GM18511 (cell line): ENCODE data around the gene TECR.
A peak's percentile ranks its signal among the peaks of the same experiment; 100 is the strongest.
"Not testable (repeated sequence)": the region's sequence is repeated elsewhere in the genome, so short reads cannot be mapped to it uniquely, and the experiment has no call there.

Experiments
- ATAC-seq: cut with Tn5 transposase; IDR thresholded peaks from one replicate; pipeline ENCODE4 v1.9.1; 2021; ENCODE audit warnings: mild to moderate bottlenecking, moderate library complexity; ENCODE audit not compliant: unreplicated experiment

The TECR gene

GRCh38 chr19:14580623-14581237, 51.3 kb downstream of the TECR start:
- ATAC-seq, result no peak

GRCh38 chr19:14582894-14583340, 53.5 kb downstream of the TECR start, which contains the start of gene CLEC17A:
CLEC17A (plus strand) TSS chr19:14583084; CDS start chr19:14583161, 77 bp downstream.
- no peak for ATAC-seq

GRCh38 chr19:14584372-14584771, 55.0 kb downstream of the TECR start:
- not testable (repeated sequence) for ATAC-seq

GRCh38 chr19:14585187-14585586, 55.8 kb downstream of the TECR start:
- peak; percentile 82 for ATAC-seq

GRCh38 chr19:14589433-14589832, 60.0 kb downstream of the TECR start:
- not testable (repeated sequence) for ATAC-seq

GRCh38 chr19:14595558-14595957, 66.2 kb downstream of the TECR start:
- no peak for ATAC-seq

GRCh38 chr19:14599548-14600147, 70.3 kb downstream of the TECR start:
- no peak for ATAC-seq

GRCh38 chr19:14603990-14604387, 74.6 kb downstream of the TECR start:
- ATAC-seq, result peak; percentile 68

GRCh38 chr19:14606627-14607026, 77.2 kb downstream of the TECR start:
- no peak for ATAC-seq

GRCh38 chr19:14611051-14611450, 81.7 kb downstream of the TECR start:
- ATAC-seq, result no peak

- not testable (repeated sequence) for ATAC-seq
These were observed 82.8 kb downstream of the TECR start for GRCh38 chr19:14612242-14612641.

GRCh38 chr19:14612657-14613056, 83.3 kb downstream of the TECR start:
- no peak for ATAC-seq

GRCh38 chr19:14613399-14614098, 84.2 kb downstream of the TECR start:
- peak; percentile 16 for ATAC-seq

- peak; percentile 50 for ATAC-seq
These were observed 84.7 kb downstream of the TECR start for GRCh38 chr19:14614099-14614412.
